GM19395 (cell line): ENCODE data around the gene PRR15.
A peak's percentile ranks its signal among the peaks of the same experiment; 100 is the strongest.

Experiments used
- ATAC-seq: cut with Tn5 transposase; IDR thresholded peaks from one replicate; pipeline ENCODE4 v1.9.1; 2021; ENCODE audit warnings: mild to moderate bottlenecking, moderate library complexity; ENCODE audit not compliant: unreplicated experiment

PRR15 gene

GRCh38 chr7:29567174-29567573, 3.5 kb downstream of the PRR15 start:
- ATAC-seq: no peak

GRCh38 chr7:29569648-29570047, 6.0 kb downstream of the PRR15 start:
- no peak for ATAC-seq

GRCh38 chr7:29572558-29572957, 8.9 kb downstream of the PRR15 start:
- ATAC-seq: no peak

DNA sequence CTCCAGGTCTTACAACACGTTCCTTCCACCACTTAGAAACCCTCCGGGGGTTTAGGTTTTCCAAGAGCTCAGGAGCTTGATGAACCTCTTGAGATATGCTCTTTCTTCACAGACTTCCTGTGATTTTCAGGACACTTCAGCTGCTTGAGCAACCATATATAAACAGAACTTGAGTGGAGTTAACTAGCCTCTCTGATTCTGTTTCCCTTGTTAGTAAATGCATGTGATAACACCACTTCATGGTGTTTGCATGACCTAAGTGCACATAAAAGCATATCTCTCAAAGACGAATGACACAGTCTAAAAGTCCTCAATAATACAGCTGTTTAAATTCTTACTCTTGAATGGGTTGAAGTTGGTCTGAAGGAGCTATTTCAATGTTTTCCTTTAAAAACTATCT, 9.9 kb downstream of the PRR15 start:
- ATAC-seq: no peak

DNA sequence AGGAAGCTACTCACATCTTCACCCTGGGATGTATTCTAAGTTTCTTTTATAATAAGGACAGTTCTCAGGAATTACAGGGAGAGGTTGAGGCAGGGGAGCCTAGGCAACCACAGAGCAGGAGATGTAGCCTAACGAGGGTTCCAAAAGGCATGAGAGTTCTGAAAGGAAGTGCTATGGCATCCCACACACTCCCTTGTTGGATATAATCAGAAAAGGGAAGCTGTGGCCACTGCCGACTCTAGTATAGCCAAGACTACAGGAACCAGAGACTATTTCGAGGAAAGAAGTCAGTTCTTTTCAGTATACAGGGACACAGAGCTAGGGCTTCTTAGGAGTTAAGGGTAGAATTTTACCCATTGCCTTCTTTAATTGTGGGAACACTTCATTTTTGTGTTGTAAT, 11.0 kb downstream of the PRR15 start:
- no peak for ATAC-seq

DNA sequence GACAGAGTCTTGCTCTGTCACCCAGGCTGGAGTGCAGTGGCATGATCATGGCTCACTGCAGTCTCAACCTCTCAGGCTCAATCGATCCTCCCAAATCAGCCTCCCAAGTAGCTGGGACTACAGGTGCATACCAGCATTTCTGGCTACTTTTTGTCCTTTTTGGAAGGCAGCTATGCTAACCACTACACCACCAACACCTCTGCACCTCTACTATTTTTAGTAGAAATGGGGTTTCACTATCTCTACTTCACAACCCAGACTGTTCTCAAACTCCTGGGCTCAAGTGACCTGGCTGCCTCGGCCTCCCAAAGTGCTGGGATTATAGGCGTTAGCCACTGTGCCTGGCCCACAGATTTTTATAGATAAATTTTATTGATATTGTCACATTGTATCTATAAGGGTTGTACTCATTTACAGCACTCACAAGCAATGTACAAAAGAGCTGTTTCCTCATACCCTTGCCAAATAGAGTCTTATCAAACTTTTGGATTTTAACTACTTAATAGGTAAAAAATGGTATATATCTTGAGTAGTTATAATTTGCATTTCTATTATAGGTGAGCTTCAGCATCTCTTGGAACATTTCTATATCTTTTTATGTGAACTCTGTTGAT, 23.7 kb downstream of the PRR15 start:
- ATAC-seq: no peak

- no peak for ATAC-seq
These were observed 24.6 kb downstream of the PRR15 start for GRCh38 chr7:29588212-29588611.

DNA sequence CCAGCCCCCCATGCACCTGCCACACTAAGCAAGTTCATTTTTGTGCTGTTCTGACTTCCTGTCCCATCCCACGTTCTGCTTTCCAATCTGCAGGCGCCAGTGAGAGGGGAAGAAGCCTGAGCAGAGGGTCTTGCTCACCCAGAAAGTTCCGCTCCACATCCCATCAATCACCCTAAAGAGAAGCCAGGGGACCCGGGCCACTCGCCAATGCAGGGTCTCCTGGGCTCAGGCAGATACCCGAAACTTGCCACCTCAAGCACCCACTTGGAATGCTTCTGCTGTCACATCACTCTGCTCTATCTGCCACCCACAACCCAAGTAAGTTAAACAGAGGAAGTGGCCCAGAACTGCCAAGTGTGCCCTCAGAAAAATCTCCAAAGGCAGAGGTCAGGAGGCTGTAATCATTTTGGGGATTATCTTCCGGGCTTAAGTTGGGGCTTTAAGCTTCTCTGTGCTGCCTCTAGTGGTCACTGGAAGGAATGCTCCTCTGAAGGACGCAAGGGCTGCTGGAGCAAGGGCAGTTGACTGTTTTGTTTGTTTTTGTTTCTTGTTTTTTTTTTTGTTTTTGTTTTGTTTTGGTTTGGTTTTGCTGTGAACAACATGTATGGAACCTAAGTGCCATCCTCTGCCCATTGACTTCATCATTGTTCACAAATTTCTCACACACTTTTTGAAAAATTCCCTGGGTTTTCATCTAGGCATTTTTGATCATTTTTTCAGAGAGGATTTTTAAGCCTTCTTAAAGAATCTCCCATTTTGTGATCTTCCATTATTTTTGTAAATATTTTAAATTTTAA, 25.5 kb downstream of the PRR15 start:
- ATAC-seq: peak; percentile 92

DNA sequence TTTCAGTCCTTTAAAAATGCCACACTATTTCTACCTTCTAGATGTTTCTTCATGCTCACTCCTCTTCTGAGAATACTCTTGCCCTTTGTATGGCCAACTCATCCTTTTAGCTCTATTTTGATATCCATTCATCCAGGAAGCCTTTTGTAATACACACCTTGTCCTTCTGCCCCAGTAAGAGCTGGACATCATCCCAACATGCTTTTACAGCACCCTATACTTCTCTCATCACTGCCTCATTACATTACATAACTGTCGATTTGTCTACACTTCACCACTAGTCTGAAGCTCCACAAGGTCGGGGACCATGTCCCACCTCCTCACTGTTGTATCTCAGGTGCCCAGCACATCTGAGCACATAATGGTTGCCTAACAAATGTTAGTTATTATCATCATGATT, 29.2 kb downstream of the PRR15 start:
- ATAC-seq: no peak

DNA sequence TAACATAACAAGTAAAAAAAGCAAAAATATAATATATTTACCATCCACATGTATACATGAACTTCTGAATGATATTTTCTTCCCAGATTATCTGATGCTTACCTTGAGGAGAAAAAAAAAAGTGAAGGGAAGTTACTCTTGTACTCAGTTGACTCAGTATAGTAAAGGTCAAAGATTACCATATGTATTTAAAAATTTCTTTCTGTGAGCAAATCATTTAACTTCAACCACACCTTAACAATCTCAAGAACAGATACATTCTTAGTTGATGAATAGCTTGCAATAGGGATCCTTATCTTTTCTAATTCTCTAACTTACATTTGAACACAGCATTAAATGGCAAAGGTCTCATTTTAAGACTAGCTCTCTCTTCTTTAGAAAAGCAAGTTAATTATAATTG, 29.8 kb downstream of the PRR15 start:
- ATAC-seq: no peak

DNA sequence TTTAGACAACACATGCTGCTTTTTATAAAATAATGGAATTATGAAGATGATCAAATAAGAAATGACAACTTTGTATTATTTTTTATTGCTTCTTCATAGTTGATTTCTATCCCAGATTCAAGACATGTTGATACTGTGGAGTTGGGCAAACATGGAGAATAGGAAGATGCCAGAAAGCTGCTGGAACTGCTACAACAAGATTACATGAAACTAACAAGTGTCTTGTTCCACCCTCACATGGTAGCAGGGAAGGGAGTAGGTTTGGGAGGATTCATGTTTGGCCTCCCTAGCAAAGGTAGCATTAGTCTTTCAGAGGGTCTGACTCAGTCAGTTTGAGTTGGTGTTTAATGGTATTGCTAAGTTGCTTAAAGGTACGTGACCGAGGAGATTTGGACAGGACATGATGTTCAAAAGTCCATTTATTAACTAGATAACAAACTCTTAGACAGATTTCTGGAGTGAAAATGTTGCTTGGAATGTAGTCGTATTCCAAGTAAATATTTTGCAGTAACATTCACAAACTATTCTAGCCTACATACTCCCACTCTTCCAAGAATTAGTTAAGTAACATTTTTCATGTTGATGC, 33.1 kb downstream of the PRR15 start:
- no peak for ATAC-seq

- ATAC-seq: no peak
These were observed 33.6 kb downstream of the PRR15 start for GRCh38 chr7:29597266-29597665.

GRCh38 chr7:29598137-29598536, 34.5 kb downstream of the PRR15 start:
- ATAC-seq: no peak

DNA sequence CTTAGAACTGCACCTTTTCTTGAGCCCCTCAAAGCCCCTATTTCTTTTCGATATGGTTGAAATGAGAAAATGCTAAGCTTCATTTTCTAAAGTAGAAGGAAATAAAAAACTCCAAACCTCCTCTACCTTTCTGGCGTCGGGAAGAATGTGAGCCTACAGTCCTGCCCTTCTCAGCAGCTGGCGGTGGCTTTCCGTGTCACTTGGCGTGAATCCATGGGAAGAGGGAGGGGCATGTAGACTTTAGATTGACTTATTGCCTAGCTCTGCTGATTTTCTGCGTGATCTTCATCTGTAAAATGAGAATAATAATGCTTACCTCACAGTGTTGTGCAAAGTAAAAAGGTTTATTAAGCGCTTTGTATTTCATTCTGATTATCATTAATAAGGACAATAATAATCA, 35.0 kb downstream of the PRR15 start:
- ATAC-seq: no peak

GRCh38 chr7:29599026-29599425, 35.4 kb downstream of the PRR15 start:
- no peak for ATAC-seq

DNA sequence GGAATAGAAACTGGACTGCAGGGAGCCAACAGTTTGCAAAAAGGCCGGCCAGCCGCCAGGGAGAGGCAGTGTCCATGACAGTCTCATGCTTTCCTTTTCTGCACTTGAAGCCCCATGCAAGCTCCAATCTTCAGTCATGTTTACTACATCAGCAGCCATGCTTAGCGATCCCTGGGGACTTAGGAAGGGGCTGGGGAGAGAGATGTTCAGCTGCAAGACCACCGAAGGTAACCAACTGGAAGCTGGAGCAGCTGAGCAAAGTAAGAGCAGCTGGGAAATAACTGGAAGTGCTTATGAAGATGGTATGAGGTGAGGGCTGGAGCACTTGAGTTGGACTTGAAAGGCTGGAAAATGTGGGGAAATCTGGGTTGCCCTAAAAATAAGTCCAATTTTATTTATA, 37.0 kb downstream of the PRR15 start:
- ATAC-seq: no peak

DNA sequence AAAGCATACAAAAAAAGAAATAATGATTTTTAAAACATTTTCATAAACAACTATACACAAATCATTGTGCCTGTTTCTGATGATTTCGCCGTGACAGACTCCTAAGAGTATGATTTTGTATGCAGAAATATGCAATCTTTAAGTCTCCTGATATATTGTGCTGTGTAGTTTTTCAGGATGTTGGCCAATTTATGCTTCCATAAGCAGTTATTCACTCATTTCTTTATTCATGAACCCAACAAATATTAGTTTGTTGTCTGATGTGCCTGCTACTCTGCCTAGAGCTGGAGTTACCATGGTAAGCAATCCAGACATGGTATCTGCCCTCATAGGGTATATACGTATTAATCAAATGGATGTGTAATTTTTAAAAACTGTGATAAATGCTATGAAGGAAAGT, 40.4 kb downstream of the PRR15 start:
- ATAC-seq: no peak

DNA sequence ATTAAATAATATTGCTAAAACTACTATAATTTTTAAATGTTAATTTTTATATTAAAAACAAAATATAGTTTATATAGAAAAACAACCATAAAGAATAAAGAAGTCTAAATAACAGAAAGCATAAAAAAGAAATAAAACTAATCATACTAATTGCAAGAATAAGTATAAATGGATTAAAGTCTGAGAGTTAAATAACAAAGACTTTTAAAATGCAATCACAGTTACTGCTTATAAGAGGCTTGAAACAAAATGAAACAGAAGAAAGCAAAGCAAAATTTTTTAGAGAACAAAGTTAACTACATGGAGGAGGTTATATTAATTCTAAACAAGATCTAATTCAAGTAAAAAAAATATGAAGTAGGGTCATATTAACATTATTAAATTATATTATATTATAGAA, 41.1 kb downstream of the PRR15 start:
- no peak for ATAC-seq

- ATAC-seq: no peak
These were observed 42.0 kb downstream of the PRR15 start for GRCh38 chr7:29605671-29606070.

GRCh38 chr7:29606287-29606721, 42.7 kb downstream of the PRR15 start:
- no peak for ATAC-seq

GRCh38 chr7:29606830-29607229, 43.2 kb downstream of the PRR15 start:
- ATAC-seq: no peak

DNA sequence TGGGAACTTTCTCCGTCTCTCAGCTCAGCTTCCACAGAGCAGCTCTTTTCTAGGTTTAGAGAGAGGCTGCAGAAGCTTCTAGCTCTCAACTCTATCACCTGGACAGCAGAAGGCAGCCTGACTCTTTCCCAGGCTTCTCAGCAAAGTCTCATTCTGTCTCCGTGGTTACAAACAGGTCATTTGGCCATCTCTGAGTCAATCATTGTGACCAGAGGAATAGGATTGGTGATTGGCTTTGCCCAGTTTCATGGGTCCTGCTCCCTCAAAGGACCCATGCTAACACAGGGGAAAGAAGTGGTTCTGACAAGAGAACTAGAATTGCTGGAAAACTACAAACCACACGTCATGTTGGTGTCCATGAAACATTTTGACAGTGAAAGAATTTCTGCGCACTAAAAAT, 43.6 kb downstream of the PRR15 start:
- no peak for ATAC-seq
